ENCODE data around the gene COL18A1. TPM values are rescaled to one million over a fixed set of nuclear protein-coding genes. Genes with fewer than 3 reads are reported as not detected.

Gene COL18A1
- total RNA-seq, 1 experiment from 2014 or later: 26.4 TPM

DNA sequence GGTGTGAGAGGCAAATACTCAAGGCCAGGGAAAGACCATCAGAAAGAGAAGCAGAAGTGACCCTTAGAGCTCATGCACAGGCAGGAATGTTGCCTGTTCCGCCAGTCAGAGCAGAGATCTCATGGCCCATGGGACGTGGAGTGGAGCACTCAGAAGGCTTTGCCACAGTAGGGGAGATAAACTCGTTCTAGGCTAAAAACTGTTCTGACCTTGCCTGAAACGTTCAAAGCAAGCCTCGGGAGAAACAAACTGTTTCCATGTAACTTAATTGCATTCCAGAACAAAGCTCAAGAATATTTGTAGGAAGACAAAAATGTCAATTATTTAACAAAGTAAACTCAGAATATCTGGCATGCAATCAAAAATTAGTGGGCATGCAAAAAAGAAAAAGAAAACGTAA, 158.0 kb downstream of the COL18A1 start:
- H3K9me3 ChIP-seq: peaks cover 11% of the 10 kb centered on the region
- no peaks in the 10 kb centered on the region for H3K36me3 ChIP-seq
- peaks cover 35% of the 10 kb centered on the region for H3K27me3 ChIP-seq
- no peak overlapping the region for H3K4me3 ChIP-seq
- DNase-seq: no peak

Other genes starting within 250 kb of the COL18A1 start
- gene POFUT2, start 117.3 kb upstream of the COL18A1 start, total RNA-seq (2014; rRNA removed; shearing (Covaris generic); ENCODE audit: low replicate concordance): 16.9 and 33.0 TPM in 2 replicates
- gene SLC19A1, start 137.3 kb downstream of the COL18A1 start, total RNA-seq (2014; rRNA removed; shearing (Covaris generic); ENCODE audit: low replicate concordance): 25.5 and 26.7 TPM in 2 replicates
- gene PCBP3, start 238.6 kb downstream of the COL18A1 start, total RNA-seq (2014; rRNA removed; shearing (Covaris generic); ENCODE audit: low replicate concordance): 0.23 TPM in 1 of 2 replicates, not detected in the other